ENCODE results near the gene C1orf115.

C1orf115 gene

GRCh38 chr1:220655961-220656740 lies 34.0 kb upstream of the C1orf115 start:
- no peak overlapping the region for H2AFZ ChIP-seq (ENCODE audit: low read length)
- H3K4me3 ChIP-seq (ENCODE audit: low read length in 2 of 2): no peak overlapping the region
- no peak overlapping the region for H3K23ac ChIP-seq (ENCODE audit: low read depth, low read length, poor library complexity)
- no peak for DNase-seq (ENCODE audit: low spot score)
- H3K36me3 ChIP-seq (replicated peaks in 1 of 2; ENCODE audit: control insufficient read depth in 2 of 2, insufficient read depth in 2 of 2, low read length in 2 of 2): peaks cover 10 to 63% of the 10 kb centered on the region in 2 donors
- no peaks in the 10 kb centered on the region for H3K27me3 ChIP-seq (ENCODE audit: control insufficient read depth in 3 of 3, insufficient read depth in 3 of 3, low read depth in 1 of 3, low read length in 3 of 3)
- no peak overlapping the region for H3K4ac ChIP-seq (ENCODE audit: low read length)
- H2AK5ac ChIP-seq (ENCODE audit: low read depth, low read length): no peak overlapping the region
- H3K18ac ChIP-seq (ENCODE audit: low read length): no peak overlapping the region
- no peak overlapping the region for H2BK120ac ChIP-seq (ENCODE audit: low read depth, low read length)
- no peak overlapping the region for H3K27ac ChIP-seq (replicated peaks; ENCODE audit: low read length)
- no peak overlapping the region for H2BK5ac ChIP-seq (ENCODE audit: low read length)
- no peak overlapping the region for H3K14ac ChIP-seq (ENCODE audit: low read length)
- H2BK15ac ChIP-seq (ENCODE audit: low read length): no peak overlapping the region
- no peaks in the 10 kb centered on the region for H3K9me3 ChIP-seq (replicated peaks in 1 of 2; ENCODE audit: control insufficient read depth in 2 of 2, insufficient read depth in 1 of 2, low read depth in 1 of 2, low read length in 2 of 2)
- no peak overlapping the region for H3K9ac ChIP-seq (ENCODE audit: low read depth, low read length, poor library complexity)
- H4K8ac ChIP-seq (ENCODE audit: low read depth, low read length): no peak overlapping the region
- no peaks in the 10 kb centered on the region for H3K79me1 ChIP-seq (ENCODE audit: low read depth, low read length)
- no peak overlapping the region for H3K4me2 ChIP-seq (ENCODE audit: insufficient read depth, low read length, poor library complexity, severe bottlenecking)
- H3K4me1 ChIP-seq (ENCODE audit: control insufficient read depth in 2 of 2, insufficient read depth in 1 of 2, low read depth in 1 of 2, low read length in 2 of 2): no peaks in the 10 kb centered on the region
- H4K91ac ChIP-seq (ENCODE audit: low read depth, low read length, poor library complexity): no peak overlapping the region
- no peak overlapping the region for H2BK12ac ChIP-seq (ENCODE audit: low read length)

GRCh38 chr1:220666349-220666748 lies 23.8 kb upstream of the C1orf115 start:
- no CpG with 5 or more reads among the region's 3 CpGs for WGBS, 2 donors (ENCODE audit: extremely low coverage in 2 of 2, insufficient read length in 2 of 2, insufficient replicate concordance in 1 of 2)
- Histone ChIP-seq H4K8ac (ENCODE audit: low read depth, low read length) (no peak overlapping the region), H3K9ac (ENCODE audit: low read depth, low read length, poor library complexity) (no peak overlapping the region)

GRCh38 chr1:220669005-220669404 lies 21.2 kb upstream of the C1orf115 start:
- Histone ChIP-seq H2BK120ac (ENCODE audit: low read depth, low read length) (no peak overlapping the region), H3K36me3 (replicated peaks in 1 of 2; ENCODE audit: control insufficient read depth in 2 of 2, insufficient read depth in 2 of 2, low read length in 2 of 2) (no peaks in the 10 kb centered on the region), H4K91ac (ENCODE audit: low read depth, low read length, poor library complexity) (no peak overlapping the region), H3K9ac (ENCODE audit: low read depth, low read length, poor library complexity) (no peak overlapping the region), H3K4me3 (ENCODE audit: low read length in 2 of 2) (no peak overlapping the region), H3K27me3 (ENCODE audit: control insufficient read depth in 3 of 3, insufficient read depth in 3 of 3, low read depth in 1 of 3, low read length in 3 of 3) (no peaks in the 10 kb centered on the region), H3K9me3 (replicated peaks in 1 of 2; ENCODE audit: control insufficient read depth in 2 of 2, insufficient read depth in 1 of 2, low read depth in 1 of 2, low read length in 2 of 2) (peaks cover 0 to 1% of the 10 kb centered on the region in 2 donors), H3K18ac (ENCODE audit: low read length) (no peak overlapping the region), H3K79me1 (ENCODE audit: low read depth, low read length) (no peaks in the 10 kb centered on the region), H3K27ac (replicated peaks; ENCODE audit: low read length) (no peak overlapping the region), H3K4me1 (ENCODE audit: control insufficient read depth in 2 of 2, insufficient read depth in 1 of 2, low read depth in 1 of 2, low read length in 2 of 2) (no peaks in the 10 kb centered on the region), H3K23ac (ENCODE audit: low read depth, low read length, poor library complexity) (no peak overlapping the region), H3K4me2 (ENCODE audit: insufficient read depth, low read length, poor library complexity, severe bottlenecking) (no peak overlapping the region), H2AFZ (ENCODE audit: low read length) (no peak overlapping the region), H2BK12ac (ENCODE audit: low read length) (no peak overlapping the region), H2AK5ac (ENCODE audit: low read depth, low read length) (no peak overlapping the region), H4K8ac (ENCODE audit: low read depth, low read length) (no peak overlapping the region), H3K4ac (ENCODE audit: low read length) (no peak overlapping the region), H2BK15ac (ENCODE audit: low read length) (no peak overlapping the region), H3K14ac (ENCODE audit: low read length) (no peak overlapping the region), H2BK5ac (ENCODE audit: low read length) (no peak overlapping the region)
- WGBS, 2 donors (ENCODE audit: extremely low coverage in 2 of 2, insufficient read length in 2 of 2, insufficient replicate concordance in 1 of 2): no CpG with 5 or more reads among the region's 1 CpG
- no peak for DNase-seq (ENCODE audit: low spot score)

More at GRCh38 chr1:220666349-220666748, 23.8 kb upstream of the C1orf115 start:
- DNase-seq (ENCODE audit: low spot score): no peak
- Histone ChIP-seq H3K23ac (ENCODE audit: low read depth, low read length, poor library complexity) (no peak overlapping the region), H3K4ac (ENCODE audit: low read length) (no peak overlapping the region), H3K9me3 (replicated peaks in 1 of 2; ENCODE audit: control insufficient read depth in 2 of 2, insufficient read depth in 1 of 2, low read depth in 1 of 2, low read length in 2 of 2) (peaks cover 0 to 1% of the 10 kb centered on the region in 2 donors), H2BK5ac (ENCODE audit: low read length) (no peak overlapping the region), H3K4me3 (ENCODE audit: low read length in 2 of 2) (no peak overlapping the region), H2BK12ac (ENCODE audit: low read length) (no peak overlapping the region), H2AFZ (ENCODE audit: low read length) (no peak overlapping the region), H2AK5ac (ENCODE audit: low read depth, low read length) (no peak overlapping the region), H4K91ac (ENCODE audit: low read depth, low read length, poor library complexity) (no peak overlapping the region), H3K14ac (ENCODE audit: low read length) (no peak overlapping the region), H3K36me3 (replicated peaks in 1 of 2; ENCODE audit: control insufficient read depth in 2 of 2, insufficient read depth in 2 of 2, low read length in 2 of 2) (peaks cover 1 to 7% of the 10 kb centered on the region in 2 donors), H3K27me3 (ENCODE audit: control insufficient read depth in 3 of 3, insufficient read depth in 3 of 3, low read depth in 1 of 3, low read length in 3 of 3) (no peaks in the 10 kb centered on the region), H3K18ac (ENCODE audit: low read length) (no peak overlapping the region), H2BK15ac (ENCODE audit: low read length) (no peak overlapping the region), H2BK120ac (ENCODE audit: low read depth, low read length) (no peak overlapping the region), H3K79me1 (ENCODE audit: low read depth, low read length) (no peaks in the 10 kb centered on the region), H3K4me2 (ENCODE audit: insufficient read depth, low read length, poor library complexity, severe bottlenecking) (no peak overlapping the region), H3K4me1 (ENCODE audit: control insufficient read depth in 2 of 2, insufficient read depth in 1 of 2, low read depth in 1 of 2, low read length in 2 of 2) (no peaks in the 10 kb centered on the region), H3K27ac (replicated peaks; ENCODE audit: low read length) (no peak overlapping the region)

GRCh38 chr1:220670365-220670764 lies 19.8 kb upstream of the C1orf115 start:
- Histone ChIP-seq H2BK5ac (ENCODE audit: low read length) (no peak overlapping the region), H4K8ac (ENCODE audit: low read depth, low read length) (no peak overlapping the region), H3K14ac (ENCODE audit: low read length) (no peak overlapping the region), H2BK120ac (ENCODE audit: low read depth, low read length) (no peak overlapping the region), H3K79me1 (ENCODE audit: low read depth, low read length) (no peaks in the 10 kb centered on the region), H2AFZ (ENCODE audit: low read length) (no peak overlapping the region), H3K4me2 (ENCODE audit: insufficient read depth, low read length, poor library complexity, severe bottlenecking) (no peak overlapping the region), H3K36me3 (replicated peaks in 1 of 2; ENCODE audit: control insufficient read depth in 2 of 2, insufficient read depth in 2 of 2, low read length in 2 of 2) (no peaks in the 10 kb centered on the region), H3K4me1 (ENCODE audit: control insufficient read depth in 2 of 2, insufficient read depth in 1 of 2, low read depth in 1 of 2, low read length in 2 of 2) (no peaks in the 10 kb centered on the region), H3K4ac (ENCODE audit: low read length) (no peak overlapping the region), H3K27ac (replicated peaks; ENCODE audit: low read length) (no peak overlapping the region), H3K9me3 (replicated peaks in 1 of 2; ENCODE audit: control insufficient read depth in 2 of 2, insufficient read depth in 1 of 2, low read depth in 1 of 2, low read length in 2 of 2) (peaks cover 0 to 1% of the 10 kb centered on the region in 2 donors), H2BK12ac (ENCODE audit: low read length) (no peak overlapping the region), H3K23ac (ENCODE audit: low read depth, low read length, poor library complexity) (no peak overlapping the region), H3K27me3 (ENCODE audit: control insufficient read depth in 3 of 3, insufficient read depth in 3 of 3, low read depth in 1 of 3, low read length in 3 of 3) (no peaks in the 10 kb centered on the region), H2BK15ac (ENCODE audit: low read length) (no peak overlapping the region), H2AK5ac (ENCODE audit: low read depth, low read length) (no peak overlapping the region), H3K18ac (ENCODE audit: low read length) (no peak overlapping the region), H3K9ac (ENCODE audit: low read depth, low read length, poor library complexity) (no peak overlapping the region), H4K91ac (ENCODE audit: low read depth, low read length, poor library complexity) (no peak overlapping the region), H3K4me3 (ENCODE audit: low read length in 2 of 2) (no peak overlapping the region)
- no peak for DNase-seq (ENCODE audit: low spot score)
